Activated T-helper 1 cell treated with anti-CD3 and anti-CD28 coated beads, Interleukin-12 subunit alpha, Interleukin-12 subunit beta, Interleukin-2, Interleukin-4 antibody, amounts not matched to agents 30 ng/mL and 10 ng/mL and 1 ng/mL, durations not matched to agents 14 hours and 24 hours and 36 hours (primary cell): ENCODE results near the gene SCN8A. TPM values are rescaled to one million over a fixed set of nuclear protein-coding genes. Genes with fewer than 3 reads are reported as not detected.

ENCODE experiments used
- DNase-seq: peaks from one replicate; pipeline ENCODE4 v3.0.0; 2021; ENCODE audit warnings: low spot score
- H3K27ac Mint-ChIP-seq: one replicate; pipeline ENCODE4 v1.8.0; 2021; ENCODE audit warnings: mild to moderate bottlenecking, mixed read lengths
- H3K27me3 Mint-ChIP-seq: one replicate; pipeline ENCODE4 v1.8.0; 2022; ENCODE audit warnings: mild to moderate bottlenecking, moderate library complexity, mixed read lengths; ENCODE audit not compliant: insufficient read depth
- H3K36me3 Mint-ChIP-seq: one replicate; pipeline ENCODE4 v1.8.0; 2021; ENCODE audit warnings: low read depth, mixed read lengths
- H3K4me1 Mint-ChIP-seq: one replicate; pipeline ENCODE4 v1.8.0; 2021; ENCODE audit warnings: low read depth, mixed read lengths
- H3K4me3 Mint-ChIP-seq: one replicate; pipeline ENCODE4 v1.8.0; 2021; ENCODE audit warnings: mild to moderate bottlenecking, moderate library complexity, mixed read lengths
- H3K9me3 Mint-ChIP-seq: one replicate; pipeline ENCODE4 v1.8.0; 2021; ENCODE audit warnings: mixed read lengths
- intact Hi-C: fragments of 100-400 bp; cut with micrococcal nuclease; formaldehyde crosslinking; loops from one replicate; pipeline ENCODE4 v1.15.1; 2024
- total RNA-seq: library from RNA; stranded (reverse); gene quantifications from 2 replicates; pipeline ENCODE4 v1.2.3, GENCODE V29; 2022

The SCN8A gene
- total RNA-seq, 1 donor from 2014 or later: 0.26 TPM

DNA sequence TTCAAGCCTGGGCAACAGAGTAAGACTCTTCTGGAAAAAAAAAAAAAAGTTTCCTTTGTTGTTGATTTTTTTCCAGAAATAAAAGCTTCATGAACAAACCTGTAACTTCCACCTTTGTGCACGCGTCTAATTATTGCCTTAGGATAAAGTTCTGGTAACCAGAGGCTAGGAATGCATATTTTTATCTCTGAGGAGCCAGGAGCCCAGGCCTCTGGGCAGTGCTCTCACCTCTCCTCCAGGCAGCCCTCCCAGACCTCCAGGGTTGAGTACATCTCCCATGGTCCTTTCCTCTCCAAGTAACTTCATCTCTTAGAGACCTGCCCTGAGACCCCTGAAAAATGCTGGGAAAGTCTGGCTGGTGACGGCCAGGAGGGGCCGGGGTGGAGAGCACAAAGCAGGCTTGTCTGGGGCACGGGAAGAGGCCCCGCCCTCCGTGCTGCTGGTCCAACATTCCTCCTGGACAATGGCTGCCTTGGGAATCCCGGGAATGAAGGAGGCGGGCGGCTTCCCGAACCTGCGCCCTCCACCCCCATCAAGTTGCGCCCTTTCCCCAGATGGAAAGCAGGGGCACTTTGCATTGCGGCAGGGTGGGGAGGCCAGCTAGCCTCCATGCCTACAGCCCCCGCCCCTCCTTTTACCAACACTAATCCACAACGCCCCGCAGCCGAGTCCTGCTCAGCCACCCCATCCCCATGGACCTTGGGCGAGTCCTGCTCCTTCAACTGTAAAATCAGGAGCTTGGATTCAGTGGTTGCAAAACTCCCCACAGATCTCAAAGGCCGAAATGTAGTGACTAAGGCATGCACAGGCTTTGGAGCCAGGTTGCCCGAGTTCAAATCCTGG is 264.8 kb downstream of the SCN8A start:
- Mint-ChIP-seq H3K4me1 (peaks cover 10% of the 10 kb centered on the region), H3K36me3 (no peaks in the 10 kb centered on the region), H3K27ac (no peak overlapping the region), H3K9me3 (no peaks in the 10 kb centered on the region), H3K27me3 (peaks cover 15% of the 10 kb centered on the region), H3K4me3 (no peak overlapping the region)
- DNase-seq: no peak
- intact Hi-C loops: no loop called here

DNA sequence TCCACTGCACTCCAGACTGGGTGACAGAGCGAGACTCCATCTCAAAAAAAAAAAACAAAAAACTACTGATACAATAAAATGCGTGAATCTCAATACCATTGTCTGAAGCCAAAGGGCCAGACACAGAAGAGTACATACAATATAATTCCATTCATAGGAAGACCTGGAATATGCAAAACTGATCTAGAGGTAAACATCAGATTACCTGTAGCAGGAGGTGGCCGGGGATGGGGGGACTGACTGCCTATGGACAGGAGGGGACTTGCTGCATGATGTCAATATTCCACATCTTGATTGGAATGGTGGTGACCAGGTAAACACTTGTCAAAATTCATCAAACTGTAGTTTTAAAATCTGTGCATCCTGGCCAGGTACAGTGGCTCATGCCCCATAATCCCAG is 270.0 kb downstream of the SCN8A start:
- intact Hi-C loops: no loop called here
- no peak for DNase-seq

More for the DNA sequence above, 270.0 kb downstream of the SCN8A start:
- Mint-ChIP-seq H3K27me3 (peaks cover 46% of the 10 kb centered on the region), H3K4me3 (no peak overlapping the region), H3K36me3 (no peaks in the 10 kb centered on the region), H3K27ac (no peak overlapping the region), H3K4me1 (no peaks in the 10 kb centered on the region), H3K9me3 (no peaks in the 10 kb centered on the region)

Other genes starting within 250 kb of the SCN8A start
- not detected in 2 replicates for gene CELA1, start 244.6 kb upstream of the SCN8A start, total RNA-seq
- 11.9 and 12.4 TPM in 2 replicates for gene GALNT6, start 199.8 kb upstream of the SCN8A start, total RNA-seq
- 2.4 and 2.6 TPM in 2 replicates for gene SLC4A8, start 166.4 kb upstream of the SCN8A start, total RNA-seq